Measurements from ENCODE around the gene UBALD1. TPM values are rescaled to one million over a fixed set of nuclear protein-coding genes. Genes with fewer than 3 reads are reported as not detected.
A peak's percentile ranks its signal among the peaks of the same experiment; 100 is the strongest.
"Not testable (repeated sequence)": the region's sequence is repeated elsewhere in the genome, so short reads cannot be mapped to it uniquely, and the experiment has no call there.

The UBALD1 gene
- total and polyA plus RNA-seq, 4 donors = 11.1 to 32.3 (median 20.8) TPM

DNA sequence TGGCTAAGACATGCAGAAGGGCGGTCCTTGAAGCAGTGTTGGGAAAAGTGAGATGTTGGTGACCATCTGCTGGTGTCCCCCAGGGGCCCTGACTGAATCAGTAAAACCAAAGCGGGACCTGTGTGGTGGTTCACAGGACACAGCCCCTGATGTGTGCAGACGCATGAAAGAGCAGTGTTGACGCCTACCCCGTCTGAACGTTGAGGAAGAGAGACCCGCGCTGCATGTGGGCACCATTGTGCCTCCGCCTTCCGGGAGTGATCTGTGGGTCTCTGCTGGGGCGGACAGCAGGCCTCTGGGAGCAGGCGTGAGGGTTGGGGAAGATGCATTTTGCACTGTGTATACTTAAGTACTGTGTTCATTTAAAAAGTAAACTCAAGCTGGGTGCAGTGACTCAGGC, 41.5 kb upstream of the UBALD1 start:
- no peak for ATAC-seq (ENCODE audit: low FRiP score)
- H3K36me3 ChIP-seq (ENCODE audit: control insufficient read depth in 1 of 2, insufficient read depth in 2 of 2, low read length in 1 of 2) = peaks cover 0 to 2% of the 10 kb centered on the region in 2 donors
- H3K4me3 ChIP-seq (ENCODE audit: low read length in 2 of 2) = no peak overlapping the region
- no peak overlapping the region for H3K27ac ChIP-seq (ENCODE audit: low read depth in 1 of 2, low read length in 2 of 2)
- DNase-seq = no peak
- no peaks in the 10 kb centered on the region for H3K27me3 ChIP-seq (ENCODE audit: control insufficient read depth in 1 of 2, insufficient read depth in 2 of 2, low read length in 1 of 2)
- 95% methylated on average over 12 of the region's 12 CpGs for WGBS, 2 donors
- intact Hi-C loops (cut with DNase I) = loop anchor here in 1 of 2 donors (10.0 kb wide), 1 partner anchor 59 kb away; no protein-coding TSS in a partner anchor
- H3K9me3 ChIP-seq (ENCODE audit: control insufficient read depth, low read length) = no peaks in the 10 kb centered on the region
- H3K4me1 ChIP-seq (ENCODE audit: control insufficient read depth in 1 of 2, insufficient read depth in 2 of 2, low read length in 2 of 2) = no peaks in the 10 kb centered on the region

DNA sequence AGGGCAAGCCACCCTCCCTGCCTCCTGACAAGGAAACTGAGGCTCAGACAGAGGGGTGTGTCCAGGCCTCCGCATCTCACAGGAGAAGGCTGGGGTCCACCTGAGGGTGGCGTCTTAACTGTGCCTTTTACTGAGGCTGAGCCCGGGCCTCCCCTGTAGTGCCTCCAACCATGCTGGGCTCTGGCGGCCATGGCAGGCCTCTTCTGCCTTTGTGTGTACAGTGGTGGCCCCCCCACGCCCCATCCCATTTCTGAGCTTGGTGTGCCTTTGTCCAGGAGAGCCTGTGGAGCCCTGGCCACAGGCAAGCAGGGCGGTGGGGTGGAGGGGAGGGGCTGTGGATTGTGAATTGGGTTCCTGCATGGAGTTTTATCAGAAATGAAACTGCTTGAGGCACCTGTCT, 41.1 kb upstream of the UBALD1 start:
- H3K27ac ChIP-seq (ENCODE audit: low read depth in 1 of 2, low read length in 2 of 2) = no peak overlapping the region
- no peak overlapping the region for H3K4me3 ChIP-seq (ENCODE audit: low read length in 2 of 2)
- WGBS, 2 donors = 95 to 96% methylated on average over 6 of the region's 6 CpGs
- intact Hi-C loops (cut with DNase I) = loop anchor here in 1 of 2 donors (10.0 kb wide), 1 partner anchor 59 kb away; no protein-coding TSS in a partner anchor
- H3K27me3 ChIP-seq (ENCODE audit: control insufficient read depth in 1 of 2, insufficient read depth in 2 of 2, low read length in 1 of 2) = no peaks in the 10 kb centered on the region
- no peaks in the 10 kb centered on the region for H3K9me3 ChIP-seq (ENCODE audit: control insufficient read depth, low read length)
- no peaks in the 10 kb centered on the region for H3K4me1 ChIP-seq (ENCODE audit: control insufficient read depth in 1 of 2, insufficient read depth in 2 of 2, low read length in 2 of 2)
- H3K36me3 ChIP-seq (ENCODE audit: control insufficient read depth in 1 of 2, insufficient read depth in 2 of 2, low read length in 1 of 2) = peaks cover 0 to 2% of the 10 kb centered on the region in 2 donors
- DNase-seq (no peak), ATAC-seq (ENCODE audit: low FRiP score) (no peak)

DNA sequence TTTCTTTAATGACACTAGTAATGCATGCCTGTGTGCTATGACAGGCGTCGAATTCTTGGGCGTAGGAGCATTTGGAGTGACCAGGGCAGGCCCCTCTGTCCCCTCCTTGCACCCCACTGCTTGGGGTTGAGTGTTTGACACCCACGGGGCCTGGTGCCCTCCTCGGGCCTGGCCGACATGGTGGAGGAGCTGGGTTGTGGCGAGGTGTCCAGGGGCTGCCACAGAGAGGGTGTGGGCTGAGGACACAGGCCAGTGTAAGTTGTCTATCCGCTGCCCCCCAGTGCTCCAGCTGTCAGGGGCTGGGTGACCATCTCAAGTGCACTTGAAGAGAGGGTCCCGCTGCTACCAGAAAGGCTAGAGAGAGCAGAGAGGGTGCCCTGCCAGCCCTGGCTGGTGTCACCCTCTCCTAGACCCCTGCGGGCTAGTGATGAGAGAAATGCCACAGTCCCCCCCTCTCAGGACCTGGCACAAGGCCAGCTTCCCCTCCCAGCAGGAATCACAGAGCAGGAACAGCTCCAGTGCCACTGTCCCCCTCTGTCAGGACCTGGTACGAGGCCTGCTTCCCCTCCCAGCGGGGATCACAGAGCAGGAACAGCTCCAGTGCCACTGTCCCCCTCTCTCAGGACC, 40.4 kb upstream of the UBALD1 start:
- Histone ChIP-seq H3K4me3 (ENCODE audit: low read length in 2 of 2) (no peak overlapping the region), H3K4me1 (ENCODE audit: control insufficient read depth in 1 of 2, insufficient read depth in 2 of 2, low read length in 2 of 2) (no peaks in the 10 kb centered on the region), H3K27me3 (ENCODE audit: control insufficient read depth in 1 of 2, insufficient read depth in 2 of 2, low read length in 1 of 2) (no peaks in the 10 kb centered on the region), H3K9me3 (ENCODE audit: control insufficient read depth, low read length) (no peaks in the 10 kb centered on the region), H3K27ac (ENCODE audit: low read depth in 1 of 2, low read length in 2 of 2) (no peak overlapping the region), H3K36me3 (ENCODE audit: control insufficient read depth in 1 of 2, insufficient read depth in 2 of 2, low read length in 1 of 2) (peaks cover 0 to 2% of the 10 kb centered on the region in 2 donors)
- intact Hi-C loops (cut with DNase I) = loop anchor here in 1 of 2 donors (10.0 kb wide), 1 partner anchor 60 kb away; no protein-coding TSS in a partner anchor
- ATAC-seq (ENCODE audit: low FRiP score) (no peak), DNase-seq (no peak)
- 89 to 90% methylated on average over 12 of the region's 12 CpGs for WGBS, 2 donors

DNA sequence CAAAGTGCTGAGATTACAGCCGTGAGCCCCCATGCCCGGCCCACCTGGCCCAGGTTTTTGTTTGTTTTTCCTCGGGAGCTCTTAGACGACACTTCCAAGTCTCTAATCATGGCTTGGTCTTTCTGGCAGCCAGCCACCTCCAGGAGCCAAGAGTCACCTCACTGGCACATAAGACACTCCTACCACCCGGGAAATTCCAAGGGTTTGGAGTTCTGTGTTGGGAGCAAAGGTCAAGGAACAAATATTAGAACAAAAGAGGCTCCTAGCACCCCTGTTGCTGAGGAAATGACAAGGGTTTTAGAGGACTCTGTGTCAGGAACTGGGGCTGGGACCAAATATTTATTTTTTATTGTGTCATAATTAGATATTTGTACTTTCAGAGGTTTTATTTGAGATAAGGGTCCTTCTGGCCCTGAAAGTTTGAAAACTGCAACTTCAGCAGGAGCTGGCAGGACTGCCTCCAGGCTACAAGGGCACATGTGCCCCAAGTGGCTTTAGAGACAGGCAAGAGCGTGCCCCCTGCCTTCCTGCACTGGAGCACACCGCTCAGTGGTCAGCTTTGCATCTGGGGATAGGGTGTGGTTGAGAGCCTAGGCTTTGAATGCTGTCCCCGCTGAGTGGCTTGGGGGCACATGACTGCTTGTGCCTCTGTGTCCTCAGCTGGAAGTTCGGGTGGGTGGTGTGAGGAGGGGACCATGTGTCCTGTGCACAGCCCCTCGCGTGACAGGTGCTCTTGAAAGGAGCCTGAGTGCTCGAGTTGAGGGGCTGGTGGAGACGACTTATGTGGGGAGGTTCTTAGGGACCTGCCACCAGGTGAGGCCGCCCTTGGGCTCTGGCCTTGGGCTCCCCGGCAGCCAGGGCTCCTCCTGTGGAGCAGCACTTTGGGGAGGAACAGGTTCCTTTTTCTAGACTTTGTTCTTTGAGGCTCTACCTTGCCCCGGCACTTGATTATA, 39.6 kb upstream of the UBALD1 start:
- intact Hi-C loops (cut with DNase I) = loop anchor here in 1 of 2 donors (10.0 kb wide), 1 partner anchor 61 kb away; no protein-coding TSS in a partner anchor
- Histone ChIP-seq H3K9me3 (ENCODE audit: control insufficient read depth, low read length) (no peaks in the 10 kb centered on the region), H3K36me3 (ENCODE audit: control insufficient read depth in 1 of 2, insufficient read depth in 2 of 2, low read length in 1 of 2) (peaks cover 0 to 2% of the 10 kb centered on the region in 2 donors), H3K4me3 (ENCODE audit: low read length in 2 of 2) (no peak overlapping the region), H3K4me1 (ENCODE audit: control insufficient read depth in 1 of 2, insufficient read depth in 2 of 2, low read length in 2 of 2) (no peaks in the 10 kb centered on the region), H3K27ac (ENCODE audit: low read depth in 1 of 2, low read length in 2 of 2) (no peak overlapping the region), H3K27me3 (ENCODE audit: control insufficient read depth in 1 of 2, insufficient read depth in 2 of 2, low read length in 1 of 2) (no peaks in the 10 kb centered on the region)
- DNase-seq (no peak), ATAC-seq (ENCODE audit: low FRiP score) (no peak)
- WGBS, 2 donors = 68% methylated on average over 16 of the region's 16 CpGs

DNA sequence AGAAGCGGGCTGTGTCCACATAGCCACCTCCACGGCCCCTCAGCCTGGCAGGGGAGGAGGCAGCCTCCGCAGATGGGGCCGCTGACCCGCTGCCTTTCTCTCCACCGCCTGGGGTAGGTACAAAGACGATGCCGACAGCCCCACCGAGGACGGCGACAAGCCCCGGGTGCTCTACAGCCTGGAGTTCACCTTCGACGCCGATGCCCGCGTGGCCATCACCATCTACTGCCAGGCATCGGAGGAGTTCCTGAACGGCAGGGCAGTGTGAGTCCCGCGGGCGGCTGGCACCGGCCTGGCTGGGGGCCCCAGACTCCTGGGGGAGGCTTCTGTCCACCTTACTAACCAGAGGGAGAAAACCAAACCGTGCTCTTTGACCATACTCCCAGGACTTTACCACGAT, 37.9 kb upstream of the UBALD1 start:
- WGBS, 2 donors = 92 to 93% methylated on average over 25 of the region's 25 CpGs
- ATAC-seq (ENCODE audit: low FRiP score) (no peak), DNase-seq (no peak)
- Histone ChIP-seq H3K4me3 (ENCODE audit: low read length in 2 of 2) (no peak overlapping the region), H3K9me3 (ENCODE audit: control insufficient read depth, low read length) (no peaks in the 10 kb centered on the region), H3K4me1 (ENCODE audit: control insufficient read depth in 1 of 2, insufficient read depth in 2 of 2, low read length in 2 of 2) (no peaks in the 10 kb centered on the region), H3K27ac (ENCODE audit: low read depth in 1 of 2, low read length in 2 of 2) (no peak overlapping the region), H3K27me3 (ENCODE audit: control insufficient read depth in 1 of 2, insufficient read depth in 2 of 2, low read length in 1 of 2) (no peaks in the 10 kb centered on the region), H3K36me3 (ENCODE audit: control insufficient read depth in 1 of 2, insufficient read depth in 2 of 2, low read length in 1 of 2) (peaks cover 0 to 2% of the 10 kb centered on the region in 2 donors)
- intact Hi-C loops (cut with DNase I) = loop anchor here in 1 of 2 donors (10.0 kb wide), 1 partner anchor 62 kb away; no protein-coding TSS in a partner anchor

DNA sequence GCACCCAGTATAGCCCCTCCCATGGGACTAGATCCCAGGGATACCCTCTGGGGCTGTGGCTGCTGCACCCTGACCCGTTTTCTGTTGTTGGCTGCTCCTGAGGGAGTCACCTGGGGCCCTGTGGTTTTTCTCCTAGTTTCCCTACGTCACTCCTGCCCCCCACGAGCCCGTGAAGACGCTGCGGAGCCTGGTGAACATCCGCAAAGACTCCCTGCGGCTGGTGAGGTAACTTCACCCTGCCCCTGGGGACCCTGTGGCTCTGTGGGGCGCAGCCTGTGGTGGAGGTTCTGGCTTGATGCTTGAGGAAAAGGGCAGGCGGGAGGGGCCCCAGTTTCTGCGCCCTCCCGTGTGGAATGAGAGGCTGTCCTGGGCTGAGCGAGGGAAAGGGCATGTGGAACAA, 37.1 kb upstream of the UBALD1 start:
- 91 to 93% methylated on average over 13 of the region's 13 CpGs for WGBS, 2 donors
- no peak for ATAC-seq (ENCODE audit: low FRiP score)

DNA sequence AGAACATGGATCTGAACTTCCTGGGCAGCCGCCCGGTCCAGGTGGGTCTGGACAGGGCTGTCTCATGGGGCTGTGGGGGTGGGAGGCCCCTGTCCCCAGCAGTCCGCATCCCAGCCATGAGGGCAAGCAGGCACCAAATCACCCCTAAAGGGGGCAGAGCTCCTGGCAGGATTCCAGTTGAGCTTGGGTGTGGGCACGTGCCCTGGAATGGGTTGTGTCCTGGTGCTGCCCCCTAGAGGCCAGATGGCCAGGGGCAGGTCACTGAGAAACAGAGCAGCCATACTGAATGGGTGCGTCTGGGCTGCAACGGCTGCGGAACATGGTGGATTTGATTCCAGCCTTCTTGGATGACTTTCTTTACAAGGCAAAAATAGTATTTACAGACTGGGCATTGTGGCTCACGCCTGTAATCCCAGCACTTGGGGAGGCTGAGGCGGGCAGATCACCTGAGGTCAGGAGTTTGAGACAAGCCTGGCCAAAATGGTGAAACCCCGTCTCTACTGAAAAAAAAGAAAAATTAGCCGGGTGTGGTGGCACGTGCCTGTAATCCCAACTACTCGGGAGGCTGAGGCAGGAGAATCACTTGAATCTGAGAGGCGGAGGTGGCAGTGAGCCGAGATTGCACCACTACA, 35.9 kb upstream of the UBALD1 start:
- intact Hi-C loops (cut with DNase I) = loop anchor here in 1 of 2 donors (10.0 kb wide), 1 partner anchor 64 kb away; no protein-coding TSS in a partner anchor
- not testable (repeated sequence) for H3K9me3 ChIP-seq (ENCODE audit: control insufficient read depth, low read length); H3K4me1 ChIP-seq (ENCODE audit: control insufficient read depth in 1 of 2, insufficient read depth in 2 of 2, low read length in 2 of 2); H3K27ac ChIP-seq (ENCODE audit: low read depth in 1 of 2, low read length in 2 of 2); H3K27me3 ChIP-seq (ENCODE audit: control insufficient read depth in 1 of 2, insufficient read depth in 2 of 2, low read length in 1 of 2); ATAC-seq (ENCODE audit: low FRiP score); H3K4me3 ChIP-seq (ENCODE audit: low read length in 2 of 2); H3K36me3 ChIP-seq (ENCODE audit: control insufficient read depth in 1 of 2, insufficient read depth in 2 of 2, low read length in 1 of 2)
- DNase-seq = peak in 1 of 2 donors; percentile 73
- WGBS, 2 donors = 82 to 85% methylated on average over 15 of the region's 15 CpGs

More for the DNA sequence above, 37.1 kb upstream of the UBALD1 start:
- H3K27me3 ChIP-seq (ENCODE audit: control insufficient read depth in 1 of 2, insufficient read depth in 2 of 2, low read length in 1 of 2) = no peaks in the 10 kb centered on the region
- no peaks in the 10 kb centered on the region for H3K9me3 ChIP-seq (ENCODE audit: control insufficient read depth, low read length)
- no peak for DNase-seq
- H3K27ac ChIP-seq (ENCODE audit: low read depth in 1 of 2, low read length in 2 of 2) = no peak overlapping the region
- peaks cover 0 to 2% of the 10 kb centered on the region in 2 donors for H3K36me3 ChIP-seq (ENCODE audit: control insufficient read depth in 1 of 2, insufficient read depth in 2 of 2, low read length in 1 of 2)
- no peaks in the 10 kb centered on the region for H3K4me1 ChIP-seq (ENCODE audit: control insufficient read depth in 1 of 2, insufficient read depth in 2 of 2, low read length in 2 of 2)
- intact Hi-C loops (cut with DNase I) = loop anchor here in 1 of 2 donors (10.0 kb wide), 1 partner anchor 63 kb away; no protein-coding TSS in a partner anchor
- no peak overlapping the region for H3K4me3 ChIP-seq (ENCODE audit: low read length in 2 of 2)

DNA sequence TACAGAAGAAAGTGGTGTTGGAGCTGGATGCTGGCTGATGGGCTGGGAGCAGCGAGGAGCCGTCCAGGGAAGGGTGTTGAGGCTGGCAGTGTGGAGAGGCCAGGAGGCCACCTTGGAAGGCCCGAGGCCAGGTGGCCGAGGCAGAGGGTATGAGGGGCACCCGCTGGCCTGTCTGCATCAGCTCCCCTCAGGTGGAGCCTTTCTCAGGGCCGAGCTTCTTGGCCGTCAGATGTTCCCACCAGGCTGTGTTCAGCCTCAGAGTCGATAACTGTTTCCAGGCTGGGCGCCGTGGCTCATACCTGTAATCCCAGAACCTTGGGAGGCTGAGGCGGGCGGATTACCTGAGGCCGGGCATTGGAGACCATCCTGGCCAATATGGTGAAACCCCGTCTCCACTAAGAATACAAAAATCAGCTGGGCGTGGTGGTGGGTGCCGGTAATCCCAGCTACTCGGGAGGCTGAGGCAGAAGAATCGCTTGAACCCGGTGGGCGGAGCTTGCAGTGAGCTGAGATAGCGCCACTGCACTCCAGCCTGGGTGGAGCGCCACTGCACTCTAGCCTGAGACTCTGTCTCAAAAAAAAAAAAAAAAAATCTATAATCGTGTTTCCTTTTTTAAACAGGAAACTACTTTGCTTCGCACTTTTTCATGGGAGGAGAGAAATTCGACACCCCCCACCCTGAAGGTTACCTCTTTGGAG, 35.2 kb upstream of the UBALD1 start:
- Histone ChIP-seq H3K36me3 (ENCODE audit: control insufficient read depth in 1 of 2, insufficient read depth in 2 of 2, low read length in 1 of 2) (peaks cover 0 to 2% of the 10 kb centered on the region in 2 donors), H3K9me3 (ENCODE audit: control insufficient read depth, low read length) (no peaks in the 10 kb centered on the region), H3K4me3 (ENCODE audit: low read length in 2 of 2) (no peak overlapping the region), H3K4me1 (ENCODE audit: control insufficient read depth in 1 of 2, insufficient read depth in 2 of 2, low read length in 2 of 2) (no peaks in the 10 kb centered on the region), H3K27ac (ENCODE audit: low read depth in 1 of 2, low read length in 2 of 2) (no peak overlapping the region), H3K27me3 (ENCODE audit: control insufficient read depth in 1 of 2, insufficient read depth in 2 of 2, low read length in 1 of 2) (no peaks in the 10 kb centered on the region)
- ATAC-seq (ENCODE audit: low FRiP score) (no peak), DNase-seq (no peak)
- WGBS, 2 donors = 94% methylated on average over 25 of the region's 25 CpGs
- intact Hi-C loops (cut with DNase I) = loop anchor here in 1 of 2 donors (10.0 kb wide), 1 partner anchor 65 kb away; no protein-coding TSS in a partner anchor

Data from aorta (tissue), 5 donors.